ENCODE results near the gene SOAT1. TPM values are rescaled to one million over a fixed set of nuclear protein-coding genes. Genes with fewer than 3 reads are reported as not detected.

The SOAT1 gene
- total RNA-seq, 2 experiments from 2014 or later = 35.7 to 37.2 TPM

- no peaks in the 10 kb centered on the region for H3K9me3 Mint-ChIP-seq
- TF ChIP-seq, protein P1, sequence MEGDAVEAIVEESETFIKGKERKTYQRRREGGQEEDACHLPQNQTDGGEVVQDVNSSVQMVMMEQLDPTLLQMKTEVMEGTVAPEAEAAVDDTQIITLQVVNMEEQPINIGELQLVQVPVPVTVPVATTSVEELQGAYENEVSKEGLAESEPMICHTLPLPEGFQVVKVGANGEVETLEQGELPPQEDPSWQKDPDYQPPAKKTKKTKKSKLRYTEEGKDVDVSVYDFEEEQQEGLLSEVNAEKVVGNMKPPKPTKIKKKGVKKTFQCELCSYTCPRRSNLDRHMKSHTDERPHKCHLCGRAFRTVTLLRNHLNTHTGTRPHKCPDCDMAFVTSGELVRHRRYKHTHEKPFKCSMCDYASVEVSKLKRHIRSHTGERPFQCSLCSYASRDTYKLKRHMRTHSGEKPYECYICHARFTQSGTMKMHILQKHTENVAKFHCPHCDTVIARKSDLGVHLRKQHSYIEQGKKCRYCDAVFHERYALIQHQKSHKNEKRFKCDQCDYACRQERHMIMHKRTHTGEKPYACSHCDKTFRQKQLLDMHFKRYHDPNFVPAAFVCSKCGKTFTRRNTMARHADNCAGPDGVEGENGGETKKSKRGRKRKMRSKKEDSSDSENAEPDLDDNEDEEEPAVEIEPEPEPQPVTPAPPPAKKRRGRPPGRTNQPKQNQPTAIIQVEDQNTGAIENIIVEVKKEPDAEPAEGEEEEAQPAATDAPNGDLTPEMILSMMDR (IDR thresholded peaks at IDR 0.05) = no peak
- Histone ChIP-seq H3K27ac (ENCODE audit: low read depth in 1 of 2, low read length in 2 of 2) (no peak overlapping the region), H3K9me3 (ENCODE audit: control insufficient read depth in 1 of 2, insufficient read depth in 1 of 2, low read length in 2 of 2) (no peaks in the 10 kb centered on the region), H3K27me3 (ENCODE audit: control insufficient read depth in 1 of 2, insufficient read depth in 2 of 2, low read length in 2 of 2) (no peaks in the 10 kb centered on the region), H3K36me3 (ENCODE audit: insufficient read depth, low read length) (peaks cover 27% of the 10 kb centered on the region), H3K4me1 (ENCODE audit: insufficient read depth, low read length) (peaks cover 36% of the 10 kb centered on the region), H3K4me3 (ENCODE audit: low read length) (no peak overlapping the region)
- H3K36me3 Mint-ChIP-seq (ENCODE audit: low read depth) = peaks cover 46% of the 10 kb centered on the region
- peak overlapping the region; percentile 63 for H3K27ac Mint-ChIP-seq
- H3K4me1 Mint-ChIP-seq (ENCODE audit: low read depth) = peaks cover 73% of the 10 kb centered on the region
- intact Hi-C loops (cut with DNase I, micrococcal nuclease) = no loop called here
- DNase-seq (no peak), ATAC-seq (ENCODE audit: poor library complexity) (no peak)
- ChIA-PET CTCF (interaction anchor here (0.7 kb wide), 1 partner anchor 11 kb away, joined by 3 read pairs; no protein-coding TSS in a partner anchor), POLR2A (no interaction called here)
- no peak overlapping the region for H3K4me3 Mint-ChIP-seq
- H3K27me3 Mint-ChIP-seq = no peaks in the 10 kb centered on the region
These were observed 6.5 kb downstream of the SOAT1 start for GRCh38 chr1:179300112-179300511.

DNA sequence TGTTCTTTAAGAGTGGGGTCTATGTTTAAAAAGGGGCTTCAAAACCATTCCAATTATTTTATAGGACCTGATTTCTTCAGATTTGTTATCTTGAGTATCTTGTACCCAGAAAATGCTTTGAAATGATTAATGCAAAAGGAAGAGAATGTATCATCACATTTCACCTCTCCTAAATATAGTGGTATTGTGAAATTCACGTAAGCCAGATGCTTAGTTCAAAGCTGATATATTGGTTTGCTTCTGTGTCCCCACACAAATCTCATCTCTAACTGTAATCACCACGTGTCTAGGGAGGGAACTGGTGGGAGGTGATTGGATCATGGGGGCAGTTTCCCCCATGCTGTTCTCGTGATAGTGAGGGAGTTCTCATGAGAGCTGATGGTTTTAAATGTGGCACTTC, 8.5 kb downstream of the SOAT1 start:
- ChIA-PET CTCF (no interaction called here), POLR2A (no interaction called here)
- no peaks in the 10 kb centered on the region for H3K9me3 ChIP-seq (ENCODE audit: control insufficient read depth in 1 of 2, insufficient read depth in 1 of 2, low read length in 2 of 2)
- H3K27me3 ChIP-seq (ENCODE audit: control insufficient read depth in 1 of 2, insufficient read depth in 2 of 2, low read length in 2 of 2) = no peaks in the 10 kb centered on the region
- ATAC-seq (ENCODE audit: poor library complexity) (no peak), DNase-seq (no peak)
- TF ChIP-seq, protein P1 (IDR thresholded peaks at IDR 0.05) = no peak
- peaks cover 70% of the 10 kb centered on the region for H3K4me1 Mint-ChIP-seq (ENCODE audit: low read depth)
- no peak overlapping the region for H3K27ac ChIP-seq (ENCODE audit: low read depth in 1 of 2, low read length in 2 of 2)
- H3K36me3 ChIP-seq (ENCODE audit: insufficient read depth, low read length) = peaks cover 43% of the 10 kb centered on the region
- H3K4me3 ChIP-seq (ENCODE audit: low read length) = no peak overlapping the region
- intact Hi-C loops (cut with DNase I, micrococcal nuclease) = no loop called here
- no peaks in the 10 kb centered on the region for H3K27me3 Mint-ChIP-seq
- H3K4me1 ChIP-seq (ENCODE audit: insufficient read depth, low read length) = peaks cover 22% of the 10 kb centered on the region
- H3K9me3 Mint-ChIP-seq = no peaks in the 10 kb centered on the region
- no peak overlapping the region for H3K27ac Mint-ChIP-seq
- H3K4me3 Mint-ChIP-seq = peak overlapping the region; percentile 5
- peaks cover 55% of the 10 kb centered on the region for H3K36me3 Mint-ChIP-seq (ENCODE audit: low read depth)

GRCh38 chr1:179303200-179303785, 9.7 kb downstream of the SOAT1 start:
- no peaks in the 10 kb centered on the region for H3K9me3 ChIP-seq (ENCODE audit: control insufficient read depth in 1 of 2, insufficient read depth in 1 of 2, low read length in 2 of 2)
- Mint-ChIP-seq H3K27me3 (no peaks in the 10 kb centered on the region), H3K4me3 (no peak overlapping the region), H3K27ac (no peak overlapping the region), H3K9me3 (no peaks in the 10 kb centered on the region), H3K4me1 (ENCODE audit: low read depth) (peaks cover 66% of the 10 kb centered on the region), H3K36me3 (ENCODE audit: low read depth) (peaks cover 66% of the 10 kb centered on the region)
- ChIA-PET POLR2A (interaction anchor here (1.8 kb wide), 1 partner anchor 10 kb away, joined by 7 read pairs; the partner anchor contains the start of gene SOAT1), CTCF (no interaction called here)
- intact Hi-C loops (cut with DNase I, micrococcal nuclease) = no loop called here
- no peak for ATAC-seq (ENCODE audit: poor library complexity)
- no peak overlapping the region for H3K27ac ChIP-seq (ENCODE audit: low read depth in 1 of 2, low read length in 2 of 2)
- H3K27me3 ChIP-seq (ENCODE audit: control insufficient read depth in 1 of 2, insufficient read depth in 2 of 2, low read length in 2 of 2) = no peaks in the 10 kb centered on the region
- peaks cover 54% of the 10 kb centered on the region for H3K36me3 ChIP-seq (ENCODE audit: insufficient read depth, low read length)
- H3K4me1 ChIP-seq (ENCODE audit: insufficient read depth, low read length) = peaks cover 13% of the 10 kb centered on the region
- no peak overlapping the region for H3K4me3 ChIP-seq (ENCODE audit: low read length)
- DNase-seq = no peak
- TF ChIP-seq, protein P1 (IDR thresholded peaks at IDR 0.05) = no peak

All from CD4-positive, alpha-beta T cell (primary cell).